Panc1 (cell line): ENCODE measurements around the gene MYF5.

ENCODE experiments used
- CTCF ChIP-seq: fragments of 450-650 bp; IDR thresholded peaks from 2 replicates; pipeline ENCODE4 v1.5.1; 2017; ENCODE audit warnings: mild to moderate bottlenecking
- REST ChIP-seq, 2 experiments: IDR thresholded peaks; 2 replicates each; pipeline ENCODE4 v1.6.1; 2011 to 2012; ENCODE audit warnings: low read depth in 2 of 2, control low read depth in 1 of 2, low read length in 1 of 2, mild to moderate bottlenecking in 1 of 2, moderate library complexity in 1 of 2; ENCODE audit not compliant: insufficient read depth in 1 of 2

GRCh38 chr12:80677994-80678393 is 38.7 kb upstream of the MYF5 start:
- TF ChIP-seq CTCF = no peak
- TF ChIP-seq REST (IDR thresholded peaks at IDR 0.05; ENCODE audit: insufficient read depth in 1 of 2, low read depth in 2 of 2, low read length in 1 of 2) = no peak
